Retinal pigment epithelial cell (primary cell): ENCODE measurements around the gene ESYT3.
"Not testable (repeated sequence)": the region's sequence is repeated elsewhere in the genome, so short reads cannot be mapped to it uniquely, and the experiment has no call there.

Experiments
- DNase-seq: peaks from one replicate; pipeline ENCODE4 v3.0.0-alpha.2; 2010; ENCODE audit warnings: low read depth
- H3K4me3 ChIP-seq: 2 replicates; pipeline ENCODE4 v1.5.1; 2011; ENCODE audit warnings: mild to moderate bottlenecking, low read length, control low read depth, moderate library complexity
- CTCF ChIP-seq: conservative IDR thresholded peaks from 2 replicates; pipeline ENCODE4 v1.5.1; 2011; ENCODE audit warnings: low read depth, low read length, control low read depth, inconsistent platforms

ESYT3 gene

GRCh38 chr3:138412821-138413551 lies 21.4 kb upstream of the ESYT3 start:
- H3K4me3 ChIP-seq, result no peak overlapping the region
- no peak for DNase-seq
- no peak for TF ChIP-seq CTCF

GRCh38 chr3:138416236-138416635 lies 18.2 kb upstream of the ESYT3 start:
- DNase-seq, H3K4me3 ChIP-seq: not testable (repeated sequence)

GRCh38 chr3:138417559-138417982 lies 16.8 kb upstream of the ESYT3 start:
- DNase-seq, result peak; percentile 53
- TF ChIP-seq CTCF, result peak; percentile 99
- H3K4me3 ChIP-seq, result no peak overlapping the region

- no peak for TF ChIP-seq CTCF
- DNase-seq, result no peak
- H3K4me3 ChIP-seq, result no peak overlapping the region
Observed at GRCh38 chr3:138418601-138419206, 15.7 kb upstream of the ESYT3 start.

- no peak for TF ChIP-seq CTCF
- DNase-seq, result no peak
- no peak overlapping the region for H3K4me3 ChIP-seq
Observed at GRCh38 chr3:138423316-138423715, 11.1 kb upstream of the ESYT3 start.

GRCh38 chr3:138424323-138424722 lies 10.1 kb upstream of the ESYT3 start:
- no peak for DNase-seq
- TF ChIP-seq CTCF, result no peak
- H3K4me3 ChIP-seq, result no peak overlapping the region

- DNase-seq, result no peak
- H3K4me3 ChIP-seq, result no peak overlapping the region
- TF ChIP-seq CTCF, result peak; percentile 61
Observed at GRCh38 chr3:138426211-138426610, 8.2 kb upstream of the ESYT3 start.

GRCh38 chr3:138426754-138427153 lies 7.7 kb upstream of the ESYT3 start:
- not testable (repeated sequence) for DNase-seq

More at GRCh38 chr3:138426754-138427153, 7.7 kb upstream of the ESYT3 start:
- not testable (repeated sequence) for H3K4me3 ChIP-seq
